ENCODE data around the gene TNFRSF18. TPM values are rescaled to one million over a fixed set of nuclear protein-coding genes. Genes with fewer than 3 reads are reported as not detected.

TNFRSF18 gene
- total and polyA plus RNA-seq, 5 donors, result 0.14 to 0.38 TPM; not detected in 3

- DNase-seq, result no peak
- Histone ChIP-seq H3K4me1 (ENCODE audit: control insufficient read depth, insufficient read depth, low read length) (no peaks in the 10 kb centered on the region), H3K4me3 (ENCODE audit: low read length) (no peak overlapping the region), H3K27ac (ENCODE audit: low read length) (no peak overlapping the region), H3K9me3 (ENCODE audit: control insufficient read depth, low read length) (no peaks in the 10 kb centered on the region), H3K27me3 (ENCODE audit: control insufficient read depth, insufficient read depth) (no peaks in the 10 kb centered on the region)
- ATAC-seq, result no peak
- 89% methylated on average over 52 of the region's 52 CpGs for WGBS
- intact Hi-C loops (cut with DNase I), result no loop called here
Measured at GRCh38 chr1:1217621-1218523, 11.5 kb upstream of the TNFRSF18 start.

- intact Hi-C loops (cut with DNase I), result no loop called here
- Histone ChIP-seq H3K27ac (ENCODE audit: low read length) (no peak overlapping the region), H3K27me3 (ENCODE audit: control insufficient read depth, insufficient read depth) (no peaks in the 10 kb centered on the region), H3K9me3 (ENCODE audit: control insufficient read depth, low read length) (no peaks in the 10 kb centered on the region), H3K4me1 (ENCODE audit: control insufficient read depth, insufficient read depth, low read length) (no peaks in the 10 kb centered on the region), H3K4me3 (ENCODE audit: low read length) (no peak overlapping the region)
- no peak for ATAC-seq
- no peak for DNase-seq
- WGBS, result 85% methylated on average over 74 of the region's 74 CpGs
Measured at GRCh38 chr1:1216770-1217620, 10.6 kb upstream of the TNFRSF18 start.

- H3K4me3 ChIP-seq (ENCODE audit: low read length), result no peak overlapping the region
- H3K27me3 ChIP-seq (ENCODE audit: control insufficient read depth, insufficient read depth), result no peaks in the 10 kb centered on the region
- intact Hi-C loops (cut with DNase I), result no loop called here
- H3K9me3 ChIP-seq (ENCODE audit: control insufficient read depth, low read length), result no peaks in the 10 kb centered on the region
- no peak overlapping the region for H3K27ac ChIP-seq (ENCODE audit: low read length)
- WGBS, result 86% methylated on average over 21 of the region's 21 CpGs
- ATAC-seq (no peak), DNase-seq (no peak)
- no peaks in the 10 kb centered on the region for H3K4me1 ChIP-seq (ENCODE audit: control insufficient read depth, insufficient read depth, low read length)
Measured at GRCh38 chr1:1215881-1216605, 9.7 kb upstream of the TNFRSF18 start.

- WGBS, result 46% methylated on average over 11 of the region's 11 CpGs
- Histone ChIP-seq H3K4me1 (ENCODE audit: control insufficient read depth, insufficient read depth, low read length) (no peaks in the 10 kb centered on the region), H3K27me3 (ENCODE audit: control insufficient read depth, insufficient read depth) (no peaks in the 10 kb centered on the region), H3K9me3 (ENCODE audit: control insufficient read depth, low read length) (no peaks in the 10 kb centered on the region), H3K27ac (ENCODE audit: low read length) (no peak overlapping the region), H3K4me3 (ENCODE audit: low read length) (no peak overlapping the region)
- peak in 2 of 3 donors; percentile 31 to 34 for DNase-seq
- intact Hi-C loops (cut with DNase I), result no loop called here
- no peak for ATAC-seq
Measured at GRCh38 chr1:1215080-1215676, 8.8 kb upstream of the TNFRSF18 start.

GRCh38 chr1:1213345-1214265, 7.2 kb upstream of the TNFRSF18 start, which contains the start of gene TNFRSF4:
Gene TNFRSF4 (minus strand): TSS chr1:1214153. CDS start chr1:1214127, 26 bp downstream.
- DNase-seq (peak; percentile 19 to 63 (median 55)), ATAC-seq (peak in 1 of 2 donors; percentile 9)
- intact Hi-C loops (cut with DNase I), result no loop called here
- H3K4me1 ChIP-seq (ENCODE audit: control insufficient read depth, insufficient read depth, low read length), result no peaks in the 10 kb centered on the region
- H3K4me3 ChIP-seq (ENCODE audit: low read length), result no peak within 1 kb of the TSS
- H3K27ac ChIP-seq (ENCODE audit: low read length), result no peak within 1 kb of the TSS
- 49% methylated on average over 56 of the region's 56 CpGs for WGBS
- H3K9me3 ChIP-seq (ENCODE audit: control insufficient read depth, low read length), result no peaks in the 10 kb centered on the region
- no peaks in the 10 kb centered on the region for H3K27me3 ChIP-seq (ENCODE audit: control insufficient read depth, insufficient read depth)

- no peaks in the 10 kb centered on the region for H3K9me3 ChIP-seq (ENCODE audit: control insufficient read depth, low read length)
- peak; percentile 58 to 84 (median 79) for DNase-seq
- H3K4me3 ChIP-seq (ENCODE audit: low read length), result peak overlapping the region; percentile 7
- no peaks in the 10 kb centered on the region for H3K4me1 ChIP-seq (ENCODE audit: control insufficient read depth, insufficient read depth, low read length)
- no peak overlapping the region for H3K27ac ChIP-seq (ENCODE audit: low read length)
- 39% methylated on average over 24 of the region's 24 CpGs for WGBS
- peak; percentile 36 to 57 for ATAC-seq
- intact Hi-C loops (cut with DNase I), result no loop called here
- no peaks in the 10 kb centered on the region for H3K27me3 ChIP-seq (ENCODE audit: control insufficient read depth, insufficient read depth)
Measured at GRCh38 chr1:1212780-1213344, 6.5 kb upstream of the TNFRSF18 start.

- Histone ChIP-seq H3K27ac (ENCODE audit: low read length) (no peak overlapping the region), H3K4me1 (ENCODE audit: control insufficient read depth, insufficient read depth, low read length) (no peaks in the 10 kb centered on the region), H3K4me3 (ENCODE audit: low read length) (no peak overlapping the region), H3K9me3 (ENCODE audit: control insufficient read depth, low read length) (no peaks in the 10 kb centered on the region), H3K27me3 (ENCODE audit: control insufficient read depth, insufficient read depth) (no peaks in the 10 kb centered on the region)
- ATAC-seq (no peak), DNase-seq (peak; percentile 16 to 54 (median 46))
- intact Hi-C loops (cut with DNase I), result no loop called here
- 83% methylated on average over 27 of the region's 28 CpGs for WGBS
Measured at GRCh38 chr1:1211541-1212441, 5.4 kb upstream of the TNFRSF18 start.

GRCh38 chr1:1210726-1211540, 4.5 kb upstream of the TNFRSF18 start:
- DNase-seq (peak; percentile 11 to 49 (median 25)), ATAC-seq (no peak)
- no peak overlapping the region for H3K4me3 ChIP-seq (ENCODE audit: low read length)
- no peak overlapping the region for H3K27ac ChIP-seq (ENCODE audit: low read length)
- H3K9me3 ChIP-seq (ENCODE audit: control insufficient read depth, low read length), result no peaks in the 10 kb centered on the region
- intact Hi-C loops (cut with DNase I), result no loop called here
- H3K27me3 ChIP-seq (ENCODE audit: control insufficient read depth, insufficient read depth), result no peaks in the 10 kb centered on the region
- no peaks in the 10 kb centered on the region for H3K4me1 ChIP-seq (ENCODE audit: control insufficient read depth, insufficient read depth, low read length)
- WGBS, result 94% methylated on average over 31 of the region's 31 CpGs

Data from right cardiac atrium (tissue), 5 donors.